Measurements from ENCODE around the gene MCC. TPM values are rescaled to one million over a fixed set of nuclear protein-coding genes. Genes with fewer than 3 reads are reported as not detected.

The MCC gene
- total RNA-seq, 1 experiment from 2014 or later: 7.6 TPM

GRCh38 chr5:113031557-113031956 lies 456.7 kb downstream of the MCC start:
- Histone ChIP-seq H2AK5ac (ENCODE audit: insufficient read length, low read length) (no peak overlapping the region), H3K9me3 (ENCODE audit: control insufficient read depth, low read depth, low read length) (no peaks in the 10 kb centered on the region), H3K9ac (ENCODE audit: extremely low read depth, insufficient read length, low read length) (no peak overlapping the region), H2BK5ac (ENCODE audit: insufficient read length, low read length) (no peak overlapping the region), H3K4me2 (ENCODE audit: insufficient read depth, insufficient read length, low read length) (no peak overlapping the region), H3K27ac (ENCODE audit: insufficient read length, low read depth, low read length) (no peak overlapping the region), H2BK15ac (ENCODE audit: low read depth, low read length) (no peak overlapping the region), H4K91ac (ENCODE audit: insufficient read length, low read depth, low read length) (no peak overlapping the region), H2BK120ac (ENCODE audit: low read depth, low read length, poor library complexity, severe bottlenecking) (no peak overlapping the region), H3K4ac (ENCODE audit: low read depth, low read length) (no peak overlapping the region), H3K14ac (ENCODE audit: insufficient read depth, low read length) (peak overlapping the region; percentile 12; the same call in 1 of the 2 replicates), H3K4me1 (ENCODE audit: insufficient read depth, low read length) (no peaks in the 10 kb centered on the region; the same call in 1 of the 2 replicates), H3K23ac (ENCODE audit: insufficient read length, low read depth, low read length) (no peak overlapping the region), H2BK20ac (ENCODE audit: low read depth, low read length, poor library complexity, severe bottlenecking) (no peak overlapping the region), H3K18ac (ENCODE audit: insufficient read length, low read depth, low read length) (no peak overlapping the region), H3K23me2 (ENCODE audit: insufficient read length, low read depth, low read length, poor library complexity, severe bottlenecking) (no peaks in the 10 kb centered on the region), H3K79me2 (ENCODE audit: insufficient read depth, low read length) (no peaks in the 10 kb centered on the region), H3K56ac (ENCODE audit: insufficient read length, low read depth, low read length) (no peak overlapping the region), H2AFZ (ENCODE audit: low read length) (no peak overlapping the region), H4K20me1 (ENCODE audit: control insufficient read depth, insufficient read depth, insufficient read length) (no peaks in the 10 kb centered on the region), H3K79me1 (ENCODE audit: insufficient read depth, low read depth, low read length, poor library complexity, severe bottlenecking) (no peaks in the 10 kb centered on the region), H4K5ac (ENCODE audit: insufficient read length, low read depth, low read length) (no peak overlapping the region), H3K27me3 (ENCODE audit: insufficient read depth, low read length) (no peaks in the 10 kb centered on the region), H3T11ph (ENCODE audit: low read length) (no peak overlapping the region), H4K8ac (replicated peaks; ENCODE audit: insufficient read length, low read depth, low read length) (no peak overlapping the region), H2BK12ac (ENCODE audit: insufficient read length, low read depth, low read length) (no peak overlapping the region)
- DNase-seq: no peak
- H3K4me1 Mint-ChIP-seq: peaks cover 38 to 43% of the 10 kb centered on the region in 2 experiments
- peaks cover 25 to 29% (median 25%) of the 10 kb centered on the region in 3 experiments; a peak in 6 of 7 replicates for H3K36me3 Mint-ChIP-seq (ENCODE audit: insufficient read depth in 1 of 3, low read depth in 3 of 3)
- whole genome bisulfite sequencing (ENCODE audit: extremely low coverage, insufficient read length, low lambda C conversion rate): no CpG with 5 or more reads among the region's 2 CpGs
- no peaks in the 10 kb centered on the region for H3K9me3 Mint-ChIP-seq
- H3K27ac Mint-ChIP-seq: peak overlapping the region; percentile 31 to 89 (median 63); a peak in 6 of 7 replicates
- H3K27me3 Mint-ChIP-seq (ENCODE audit: low read depth): no peaks in the 10 kb centered on the region; the same call in 1 of the 2 replicates
- no peak overlapping the region for H3K4me3 Mint-ChIP-seq
- TF ChIP-seq CTCF (conservative IDR thresholded peaks at IDR 0.05): no peak

Data from H9 (cell line).